ENCODE results near the gene C19orf53. TPM values are rescaled to one million over a fixed set of nuclear protein-coding genes. Genes with fewer than 3 reads are reported as not detected.

C19orf53 gene
- total RNA-seq (2016; rRNA removed; fragmentation: Illumina TruSeq; extraction: Trizol), result 127 and 129 TPM in 2 replicates
- total RNA-seq (2016; cell fraction: cytosol; rRNA removed; fragmentation: Illumina TruSeq; extraction: Trizol; ENCODE audit: low read depth), result 100 and 107 TPM in 2 replicates
- 120 and 139 TPM in 2 replicates for total RNA-seq (2016; cell fraction: insoluble cytoplasmic fraction; rRNA removed; fragmentation: Illumina TruSeq; extraction: Trizol)
- 129 and 137 TPM in 2 replicates for total RNA-seq (2016; cell fraction: membrane; rRNA removed; fragmentation: Illumina TruSeq; extraction: Trizol)
- 38.1 and 46.3 TPM in 2 replicates for total RNA-seq (2016; cell fraction: nucleus; rRNA removed; fragmentation: Illumina TruSeq; extraction: Trizol)
- 130 and 154 TPM in 2 replicates for polyA plus RNA-seq (2011; rRNA removed)
- polyA plus RNA-seq (2011; cell fraction: cytosol; rRNA removed), result 136 and 140 TPM in 2 replicates
- 41.3 and 46.6 TPM in 2 replicates for polyA plus RNA-seq (2011; cell fraction: nucleus; rRNA removed)
- polyA plus RNA-seq (2012), result 81.4 and 137 TPM in 2 replicates
- polyA plus RNA-seq (2016; cell fraction: cytosol; fragmentation: Illumina TruSeq; extraction: Trizol; ENCODE audit: low read depth), result 129 and 144 TPM in 2 replicates
- 157 and 159 TPM in 2 replicates for polyA plus RNA-seq (2016; cell fraction: insoluble cytoplasmic fraction; fragmentation: Illumina TruSeq; extraction: Trizol; ENCODE audit: low read depth)
- 161 and 164 TPM in 2 replicates for polyA plus RNA-seq (2016; cell fraction: membrane; fragmentation: Illumina TruSeq; extraction: Trizol; ENCODE audit: low read depth)
- polyA plus RNA-seq (2016; cell fraction: nucleus; fragmentation: Illumina TruSeq; extraction: Trizol; ENCODE audit: insufficient read depth, low read depth), result 79.1 and 91.5 TPM in 2 replicates
- polyA minus RNA-seq (2011; rRNA and poly(A)+ RNA removed; ENCODE audit: low replicate concordance), result 66.1 and 174 TPM in 2 replicates
- 29.3 and 33.8 TPM in 2 replicates for polyA minus RNA-seq (2011; cell fraction: cytosol; rRNA and poly(A)+ RNA removed)
- polyA minus RNA-seq (2011; cell fraction: nucleus; rRNA and poly(A)+ RNA removed), result 14.4 and 17.7 TPM in 2 replicates
- Bru-seq, nascent RNA, result percentile 77 among the genes with signal in this experiment
- BruChase-seq, experiment 1, labeled RNA remaining after a 6-hour chase, result percentile 76 among the genes with signal in this experiment
- BruChase-seq, experiment 2, labeled RNA remaining after a 2-hour chase, result percentile 71 among the genes with signal in this experiment
- long read RNA-seq, experiment 1, transcript C19orf53-202 (3 exons, 873 nt), result major isoform, 157 of 165 reads
- long read RNA-seq, experiment 1, partial matches to known transcripts, result 0 of 165 reads
- long read RNA-seq, experiment 1, other reads (novel, unspliced or antisense), result 2 of 165 reads
- long read RNA-seq, experiment 2, transcript C19orf53-202 (3 exons, 873 nt), result major isoform, 215 of 229 reads
- long read RNA-seq, experiment 2, partial matches to known transcripts, result 3 of 229 reads
- long read RNA-seq, experiment 2, other reads (novel, unspliced or antisense), result 2 of 229 reads

- Histone ChIP-seq H2AFZ (ENCODE audit: low read length) (no peak within 1 kb of the TSS), H3K9ac (ENCODE audit: insufficient read depth, low read depth, low read length) (peak within 1 kb of the TSS; percentile 92), H3K4me3 (replicated peaks in 1 of 3; ENCODE audit: insufficient read depth in 1 of 3, low read depth in 2 of 3, low read length in 3 of 3) (peak within 1 kb of the TSS; percentile 88 to 99 (median 99)), H3K4me2 (ENCODE audit: low read depth, low read length) (peak within 1 kb of the TSS; percentile 83), H4K20me1 (ENCODE audit: insufficient read depth, low read length) (peaks cover 3% of the 10 kb centered on the region; the same call in 1 of the 2 replicates), H3K27ac (ENCODE audit: extremely low read length, insufficient read depth, low read length) (peak within 1 kb of the TSS; percentile 72), H3K27me3 (ENCODE audit: control insufficient read depth in 1 of 2, insufficient read depth in 2 of 2, low read length in 2 of 2) (no peaks in the 10 kb centered on the region), H3K79me2 (ENCODE audit: insufficient read depth, low read length) (peaks cover 20% of the 10 kb centered on the region), H3K36me3 (replicated peaks in 1 of 2; ENCODE audit: control insufficient read depth in 1 of 2, insufficient read depth in 2 of 2, low read length in 2 of 2) (peaks cover 5 to 24% of the 10 kb centered on the region in 2 experiments), H3K9me3 (ENCODE audit: low read length) (no peaks in the 10 kb centered on the region), H3K4me1 (ENCODE audit: insufficient read depth, low read length) (peaks cover 19% of the 10 kb centered on the region)
- CTCF ChIA-PET (ENCODE audit: low intra/inter-chr PET ratio, low total read pairs), result no interaction called here
- under 1% methylated on average over 61 of the region's 61 CpGs for WGBS (ENCODE audit: low lambda C conversion rate)
- TSS peak; percentile 93 for BruUV-seq (replicated peaks)
- peak; percentile 81 for DNase-seq (ENCODE audit: low spot score)
- in situ Hi-C loops (cut with HindIII; ENCODE audit: extremely low pct_ligation_motif_present, low pct_unique_long_range_greater_than_20kb), result loop anchor here (25.0 kb wide), 1 partner anchor 288 kb away; the partner anchor contains the start of genes MISP3 and PALM3
- intact Hi-C loops (cut with micrococcal nuclease; ENCODE audit: unreplicated experiment), result no loop called here
- peak; percentile 99 for ATAC-seq
- POLR2A ChIA-PET, result interaction anchor here (0.8 to 3.1 kb wide), 12 partner anchors 10 to 306 kb away, joined by 3 to 20 read pairs (median 6); partner anchors contain the start of genes MRI1 and ZSWIM4
- peak; percentile 83 for FAIRE-seq
- peak; percentile 64; the same call in 1 of the 2 replicates for TF ChIP-seq FOXC1 (CRISPR knock-in tag; IDR thresholded peaks at IDR 0.05; ENCODE audit: borderline replicate concordance)
- no peak for TF ChIP-seq ZFAT (CRISPR knock-in tag; conservative IDR thresholded peaks at IDR 0.05)
- no peak for TF ChIP-seq ZNF549 (CRISPR knock-in tag; IDR thresholded peaks at IDR 0.05)
- TF ChIP-seq ZNF839 (CRISPR knock-in tag; IDR thresholded peaks at IDR 0.05; ENCODE audit: borderline replicate concordance), result no peak
- no peak for TF ChIP-seq ZFP1 (CRISPR knock-in tag; IDR thresholded peaks at IDR 0.05)
- TF ChIP-seq, protein P1, sequence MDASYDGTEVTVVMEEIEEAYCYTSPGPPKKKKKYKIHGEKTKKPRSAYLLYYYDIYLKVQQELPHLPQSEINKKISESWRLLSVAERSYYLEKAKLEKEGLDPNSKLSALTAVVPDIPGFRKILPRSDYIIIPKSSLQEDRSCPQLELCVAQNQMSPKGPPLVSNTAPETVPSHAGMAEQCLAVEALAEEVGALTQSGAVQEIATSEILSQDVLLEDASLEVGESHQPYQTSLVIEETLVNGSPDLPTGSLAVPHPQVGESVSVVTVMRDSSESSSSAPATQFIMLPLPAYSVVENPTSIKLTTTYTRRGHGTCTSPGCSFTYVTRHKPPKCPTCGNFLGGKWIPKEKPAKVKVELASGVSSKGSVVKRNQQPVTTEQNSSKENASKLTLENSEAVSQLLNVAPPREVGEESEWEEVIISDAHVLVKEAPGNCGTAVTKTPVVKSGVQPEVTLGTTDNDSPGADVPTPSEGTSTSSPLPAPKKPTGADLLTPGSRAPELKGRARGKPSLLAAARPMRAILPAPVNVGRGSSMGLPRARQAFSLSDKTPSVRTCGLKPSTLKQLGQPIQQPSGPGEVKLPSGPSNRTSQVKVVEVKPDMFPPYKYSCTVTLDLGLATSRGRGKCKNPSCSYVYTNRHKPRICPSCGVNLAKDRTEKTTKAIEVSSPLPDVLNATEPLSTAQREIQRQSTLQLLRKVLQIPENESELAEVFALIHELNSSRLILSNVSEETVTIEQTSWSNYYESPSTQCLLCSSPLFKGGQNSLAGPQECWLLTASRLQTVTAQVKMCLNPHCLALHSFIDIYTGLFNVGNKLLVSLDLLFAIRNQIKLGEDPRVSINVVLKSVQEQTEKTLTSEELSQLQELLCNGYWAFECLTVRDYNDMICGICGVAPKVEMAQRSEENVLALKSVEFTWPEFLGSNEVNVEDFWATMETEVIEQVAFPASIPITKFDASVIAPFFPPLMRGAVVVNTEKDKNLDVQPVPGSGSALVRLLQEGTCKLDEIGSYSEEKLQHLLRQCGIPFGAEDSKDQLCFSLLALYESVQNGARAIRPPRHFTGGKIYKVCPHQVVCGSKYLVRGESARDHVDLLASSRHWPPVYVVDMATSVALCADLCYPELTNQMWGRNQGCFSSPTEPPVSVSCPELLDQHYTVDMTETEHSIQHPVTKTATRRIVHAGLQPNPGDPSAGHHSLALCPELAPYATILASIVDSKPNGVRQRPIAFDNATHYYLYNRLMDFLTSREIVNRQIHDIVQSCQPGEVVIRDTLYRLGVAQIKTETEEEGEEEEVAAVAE (CRISPR knock-in tag; IDR thresholded peaks at IDR 0.05; ENCODE audit: borderline replicate concordance), result peak; percentile 88; the same call in 1 of the 2 replicates
- TF ChIP-seq, protein P2, sequence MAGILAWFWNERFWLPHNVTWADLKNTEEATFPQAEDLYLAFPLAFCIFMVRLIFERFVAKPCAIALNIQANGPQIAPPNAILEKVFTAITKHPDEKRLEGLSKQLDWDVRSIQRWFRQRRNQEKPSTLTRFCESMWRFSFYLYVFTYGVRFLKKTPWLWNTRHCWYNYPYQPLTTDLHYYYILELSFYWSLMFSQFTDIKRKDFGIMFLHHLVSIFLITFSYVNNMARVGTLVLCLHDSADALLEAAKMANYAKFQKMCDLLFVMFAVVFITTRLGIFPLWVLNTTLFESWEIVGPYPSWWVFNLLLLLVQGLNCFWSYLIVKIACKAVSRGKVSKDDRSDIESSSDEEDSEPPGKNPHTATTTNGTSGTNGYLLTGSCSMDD (CRISPR knock-in tag; IDR thresholded peaks at IDR 0.05), result no peak
- TF ChIP-seq ZUFSP (CRISPR knock-in tag; IDR thresholded peaks at IDR 0.05; ENCODE audit: borderline replicate concordance), result no peak
- peak; percentile 94 for TF ChIP-seq POLR2AphosphoS5 (IDR thresholded peaks at IDR 0.05; ENCODE audit: low read depth, low read length)
Observed at GRCh38 chr19:13774217-13775191, at the start of gene C19orf53. TSS of gene C19orf53 (plus strand) at chr19:13774456. CDS start at chr19:13774478, 22 bp downstream.

Measured in HepG2 (cell line).